Motor neuron (in vitro differentiated cells): ENCODE measurements around the gene MOB3B. TPM values are rescaled to one million over a fixed set of nuclear protein-coding genes. Genes with fewer than 3 reads are reported as not detected.
A peak's percentile ranks its signal among the peaks of the same experiment; 100 is the strongest.
"Not testable (repeated sequence)": the region's sequence is repeated elsewhere in the genome, so short reads cannot be mapped to it uniquely, and the experiment has no call there.

Experiments
- ATAC-seq, 8 experiments: fragments of 200-7000 bp; cut with Tn5 transposase; replicated peaks in 6 of 8; 2 replicates each; pipeline ENCODE4 v1.8.0; 2021; ENCODE audit warnings: mild to moderate bottlenecking in 8 of 8, moderate library complexity in 8 of 8
- H3K27ac ChIP-seq, 2 donors: fragments of 250-450 bp; sonication (Bioruptor Pico); 2 replicates each; pipeline ENCODE4 v1.9.0; 2021; ENCODE audit warnings: antibody characterized with exemption in 2 of 2, mild to moderate bottlenecking in 2 of 2, moderate library complexity in 1 of 2
- H3K4me1 ChIP-seq, 2 donors: fragments of 250-450 bp; sonication (Bioruptor Pico); replicated peaks in 1 of 2; 2 replicates each; pipeline ENCODE4 v1.6.1; 2021; ENCODE audit warnings: antibody characterized with exemption in 2 of 2, mild to moderate bottlenecking in 2 of 2, moderate library complexity in 1 of 2
- H3K4me3 ChIP-seq, 5 donors: fragments of 250-450 bp; sonication (Bioruptor Pico); 2 replicates each; pipeline ENCODE4 v1.9.0; 2021; ENCODE audit warnings: antibody characterized with exemption in 5 of 5, mild to moderate bottlenecking in 5 of 5, moderate library complexity in 4 of 5
- WGBS, 10 experiments: fragments of 450-650 bp; shearing (Covaris generic); methylation state at CpG; one replicate each; pipeline ENCODE4 v1.0.0; 2022; 5-methylcytosine and 5-hydroxymethylcytosine counted together
- in situ Hi-C, 9 experiments: fragments of 400-800 bp; cut with MboI; loops; one replicate each; pipeline ENCODE4 v1.15.0; 2021; ENCODE audit warnings: low sequenced_read_pairs in 9 of 9, low pct_unique_long_range_greater_than_20kb in 2 of 9; ENCODE audit not compliant: unreplicated experiment in 9 of 9
- total RNA-seq, 8 experiments: library from RNA; unstranded; fragments of 300-600 nt; gene quantifications; 2 replicates each; pipeline versions ENCODE4 v1.2.3 to v1.2.4, GENCODE V29; 2022

The MOB3B gene
- total RNA-seq, 8 experiments from 2014 or later: 3.7 to 13.4 (median 5.2) TPM

DNA sequence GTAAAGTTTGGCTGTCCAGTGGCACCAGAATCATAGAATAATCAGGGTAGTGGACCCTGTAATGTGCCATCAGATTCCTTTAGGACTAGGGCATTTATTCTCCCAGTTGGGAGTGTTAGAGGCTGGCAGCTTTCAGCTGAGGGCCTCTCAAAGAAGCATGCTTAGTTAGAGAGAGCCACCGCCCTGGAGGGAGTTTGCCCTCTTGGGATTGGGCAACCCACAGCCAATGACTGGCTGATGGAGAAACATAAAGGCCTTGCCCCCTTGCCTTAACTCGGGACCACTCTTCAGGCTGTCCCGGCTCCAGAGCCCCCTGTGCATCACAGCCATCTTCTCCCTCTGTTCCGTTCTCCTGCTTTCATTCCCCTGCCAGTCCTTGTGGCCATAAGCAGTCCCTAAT, 26.0 kb downstream of the MOB3B start:
- H3K4me1 ChIP-seq: peaks cover under 1 to 6% of the 10 kb centered on the region in 2 donors
- H3K4me3 ChIP-seq: no peak overlapping the region
- no peak overlapping the region for H3K27ac ChIP-seq
- in situ Hi-C loops: no loop called here
- 80 to 93% (median 90%) methylated on average over 1 to 3 of the region's 4 CpGs; no CpG with 5 or more reads in 7 of the 10 experiments for WGBS, 10 experiments
- ATAC-seq: peak in 1 of 8 experiments; percentile 49

DNA sequence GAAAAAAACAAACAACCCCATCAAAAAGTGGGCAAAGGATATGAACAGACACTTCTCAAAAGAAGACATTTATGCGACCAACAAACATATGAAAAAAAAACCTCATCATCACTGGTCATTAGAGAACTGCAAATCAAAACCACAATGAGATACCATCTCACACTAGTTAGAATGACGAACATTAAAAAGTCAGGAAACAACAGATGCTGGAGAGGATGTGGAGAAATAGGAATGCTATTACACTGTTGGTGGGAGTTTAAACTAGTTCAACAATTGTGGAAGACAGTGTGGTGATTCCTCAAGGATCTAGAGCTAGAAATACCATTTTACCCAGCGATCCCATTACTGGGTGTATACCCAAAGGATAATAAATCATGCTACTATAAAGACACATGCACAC, 28.7 kb downstream of the MOB3B start:
- in situ Hi-C loops, H3K27ac ChIP-seq, H3K4me3 ChIP-seq, ATAC-seq: not testable (repeated sequence)
- WGBS, 10 experiments: 80 to 100% (median 100%) methylated on average over 1 to 3 of the region's 3 CpGs; no CpG with 5 or more reads in 3 of the 10 experiments
- H3K4me1 ChIP-seq: peaks cover 13 to 16% of the 10 kb centered on the region in 2 donors

DNA sequence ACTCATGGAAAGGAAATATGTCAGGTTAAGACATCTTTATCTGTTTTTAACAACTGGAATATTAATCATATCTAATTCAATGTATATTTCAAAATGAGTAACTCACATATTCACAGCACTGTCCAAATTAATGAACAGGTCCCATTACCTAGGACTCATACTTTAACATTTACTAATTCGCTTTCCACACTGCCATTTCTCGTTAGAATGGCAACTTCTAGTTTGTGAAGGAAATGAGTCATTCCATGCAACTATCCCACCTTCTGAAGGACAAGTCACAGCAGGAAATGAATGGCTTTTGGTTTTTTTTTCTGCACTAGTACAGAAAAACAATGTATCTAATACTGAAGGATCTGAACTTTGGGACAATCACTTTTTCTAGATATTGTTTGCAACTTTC, 30.2 kb downstream of the MOB3B start:
- Histone ChIP-seq H3K27ac (no peak overlapping the region), H3K4me3 (no peak overlapping the region), H3K4me1 (peaks cover 14 to 20% of the 10 kb centered on the region in 2 donors)
- 6 to 80% (median 18%) methylated on average over 1 to 2 of the region's 2 CpGs; no CpG with 5 or more reads in 2 of the 10 experiments for WGBS, 10 experiments
- in situ Hi-C loops: no loop called here
- ATAC-seq: peak in 4 of 8 experiments; percentile 8 to 60 (median 32)

DNA sequence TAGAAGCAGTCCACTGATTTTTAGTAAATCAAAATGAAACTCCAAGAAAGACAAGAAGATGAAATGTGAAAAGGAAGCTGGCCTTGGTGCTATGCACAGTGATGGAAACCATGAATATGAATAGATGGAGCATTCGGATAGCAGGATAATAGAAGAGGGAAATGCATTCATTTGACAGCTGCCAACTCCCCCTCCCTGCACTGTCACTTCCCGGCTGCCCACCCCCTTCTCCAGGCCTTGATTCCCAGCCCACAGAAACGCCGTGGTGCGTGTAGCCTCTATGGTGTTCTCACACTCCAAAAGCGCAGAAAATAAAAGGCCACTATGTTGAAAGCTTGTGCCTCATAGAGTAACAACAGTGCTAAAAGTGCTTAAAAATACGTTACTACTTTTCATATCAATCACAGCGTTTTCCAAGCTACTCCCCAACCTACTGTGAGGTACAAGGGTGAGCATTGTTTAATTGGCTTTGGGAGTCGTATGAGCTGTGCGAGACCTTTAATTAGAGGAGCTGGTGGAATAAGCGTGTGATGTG, 31.7 kb downstream of the MOB3B start:
- ATAC-seq: peak in 5 of 8 experiments; percentile 73 to 97 (median 91)
- in situ Hi-C loops: no loop called here
- H3K4me1 ChIP-seq: peaks cover 14 to 20% of the 10 kb centered on the region in 2 donors
- peak overlapping the region in 3 of 5 donors; percentile 3 to 15 (median 5) for H3K4me3 ChIP-seq
- H3K27ac ChIP-seq: peak overlapping the region in 1 of 2 donors; percentile 24
- 0 to 92% (median 0%) methylated on average over 1 to 8 of the region's 11 CpGs; no CpG with 5 or more reads in 1 of the 10 experiments for WGBS, 10 experiments

DNA sequence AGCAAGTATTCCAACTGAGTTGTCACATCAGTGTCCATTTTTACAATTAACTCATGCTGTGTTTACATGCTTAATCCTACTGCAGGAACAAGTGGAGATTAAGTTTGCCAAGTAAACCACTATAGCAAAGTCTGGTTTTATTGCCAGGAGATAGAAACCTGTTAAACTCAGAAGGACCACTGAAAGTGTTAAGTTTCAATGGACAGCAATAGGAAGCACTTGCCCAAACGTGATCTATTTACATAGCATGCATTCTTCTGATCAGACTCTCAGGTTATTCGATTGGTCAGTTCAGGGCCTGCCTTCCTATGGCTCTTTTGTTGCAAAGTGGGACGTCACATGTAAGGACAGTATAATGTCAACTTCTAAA, 33.5 kb downstream of the MOB3B start:
- Histone ChIP-seq H3K27ac (no peak overlapping the region), H3K4me3 (no peak overlapping the region), H3K4me1 (peaks cover 14 to 20% of the 10 kb centered on the region in 2 donors)
- in situ Hi-C loops: no loop called here
- 0 to 80% (median 50%) methylated on average over 1 to 3 of the region's 3 CpGs; no CpG with 5 or more reads in 1 of the 10 experiments for WGBS, 10 experiments
- peak in 3 of 8 experiments; percentile 25 to 57 (median 43) for ATAC-seq

DNA sequence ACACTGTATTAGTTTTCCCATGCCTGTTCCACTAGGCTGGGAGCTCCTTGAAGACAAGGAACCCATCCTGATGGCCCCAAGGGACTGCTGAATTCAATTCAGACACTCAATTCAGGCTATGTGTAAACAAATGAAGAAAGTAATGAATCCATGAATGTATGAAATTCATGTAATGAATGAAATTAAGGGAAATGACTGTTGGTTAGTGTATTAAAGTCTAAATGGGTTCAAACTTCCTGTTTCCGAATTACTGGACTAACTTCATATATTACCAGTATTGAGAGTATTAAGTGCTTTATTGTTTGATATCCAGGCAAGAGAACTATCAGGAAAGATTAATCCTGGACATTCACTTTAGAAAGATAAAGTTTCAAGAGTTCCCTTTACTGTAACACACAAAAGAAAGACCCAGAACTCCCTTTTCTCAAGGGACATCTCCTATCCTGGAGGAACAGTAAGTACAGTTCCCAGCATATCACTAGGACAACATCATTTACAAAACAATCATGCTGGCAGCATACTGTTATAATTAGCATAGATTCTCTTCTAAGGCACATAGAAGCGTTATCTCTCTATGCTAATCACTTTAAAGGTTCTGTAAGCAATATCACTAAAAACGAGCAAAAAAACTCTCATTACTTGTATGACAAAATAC, 34.0 kb downstream of the MOB3B start:
- no peak overlapping the region for H3K27ac ChIP-seq
- H3K4me1 ChIP-seq: peaks cover 14 to 20% of the 10 kb centered on the region in 2 donors
- in situ Hi-C loops: no loop called here
- no peak overlapping the region for H3K4me3 ChIP-seq
- 20 to 90% (median 56%) methylated on average over 1 to 3 of the region's 3 CpGs; no CpG with 5 or more reads in 2 of the 10 experiments for WGBS, 10 experiments
- peak in 3 of 8 experiments; percentile 83 to 95 (median 95) for ATAC-seq

DNA sequence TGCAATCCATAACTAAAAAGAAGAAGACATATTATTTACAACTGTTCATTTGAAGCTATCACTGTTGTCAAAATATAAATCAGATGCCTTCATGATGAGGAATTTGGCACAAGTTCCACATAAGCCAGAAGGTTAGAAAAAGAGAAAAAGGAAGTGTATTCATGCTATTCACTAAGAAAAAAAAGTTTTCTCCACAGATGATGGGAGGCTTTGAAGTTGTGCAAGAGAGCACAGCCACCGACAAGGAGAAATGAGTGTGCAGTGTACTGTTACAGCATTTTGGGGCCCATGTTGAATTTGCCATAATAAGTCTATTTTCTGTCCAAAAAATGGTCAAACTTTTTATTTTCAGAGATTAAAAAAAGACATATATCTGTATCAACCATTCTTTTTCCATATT, 38.5 kb downstream of the MOB3B start:
- ATAC-seq: no peak
- Histone ChIP-seq H3K4me1 (peaks cover 8 to 18% of the 10 kb centered on the region in 2 donors), H3K4me3 (no peak overlapping the region), H3K27ac (no peak overlapping the region)
- WGBS, 10 experiments: 20 to 90% (median 83%) methylated on average over 1 of the region's 1 CpG; no CpG with 5 or more reads in 5 of the 10 experiments
- in situ Hi-C loops: no loop called here

DNA sequence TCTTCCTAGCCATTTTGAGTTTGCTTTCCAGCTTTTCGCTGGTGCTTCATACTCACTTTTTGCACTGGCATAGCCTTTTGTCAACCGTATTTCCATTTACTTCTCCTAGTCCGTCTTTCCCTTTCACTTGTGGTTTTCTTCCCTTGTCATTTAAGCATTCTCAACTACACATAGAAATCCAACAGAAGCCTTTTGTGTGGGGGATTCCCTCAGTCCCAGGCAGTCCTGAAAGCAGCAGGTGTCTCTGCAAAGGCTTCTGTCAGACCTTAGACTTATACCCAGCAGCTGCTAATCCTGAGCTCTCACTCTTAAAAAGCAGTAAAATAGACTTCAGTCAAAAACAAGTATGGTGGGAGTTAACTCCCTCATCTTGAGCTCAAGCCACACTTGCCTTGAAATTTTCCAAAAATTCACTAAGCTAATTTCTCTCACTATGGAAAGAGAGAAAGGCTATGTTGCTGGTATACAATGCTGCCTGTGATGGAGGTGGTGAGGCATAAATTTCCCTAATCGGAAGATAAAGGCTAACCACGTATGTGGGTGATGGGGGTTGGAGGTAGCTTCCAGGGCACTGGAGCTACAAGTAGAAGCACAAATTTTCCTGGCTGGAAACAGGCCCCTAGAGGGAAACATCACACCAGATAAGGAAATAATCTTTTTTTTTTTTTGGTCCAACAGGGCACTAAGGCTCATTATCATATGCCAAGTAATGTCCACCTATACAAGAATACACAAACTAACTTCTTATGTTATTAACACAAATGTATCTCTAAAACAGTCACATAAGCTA, 40.3 kb downstream of the MOB3B start:
- WGBS, 10 experiments: 0 to 90% (median 30%) methylated on average over 1 to 4 of the region's 5 CpGs
- Histone ChIP-seq H3K27ac (no peak overlapping the region), H3K4me3 (no peak overlapping the region), H3K4me1 (peaks cover 3 to 15% of the 10 kb centered on the region in 2 donors)
- peak in 3 of 8 experiments; percentile 36 to 57 (median 40) for ATAC-seq
- in situ Hi-C loops: no loop called here

DNA sequence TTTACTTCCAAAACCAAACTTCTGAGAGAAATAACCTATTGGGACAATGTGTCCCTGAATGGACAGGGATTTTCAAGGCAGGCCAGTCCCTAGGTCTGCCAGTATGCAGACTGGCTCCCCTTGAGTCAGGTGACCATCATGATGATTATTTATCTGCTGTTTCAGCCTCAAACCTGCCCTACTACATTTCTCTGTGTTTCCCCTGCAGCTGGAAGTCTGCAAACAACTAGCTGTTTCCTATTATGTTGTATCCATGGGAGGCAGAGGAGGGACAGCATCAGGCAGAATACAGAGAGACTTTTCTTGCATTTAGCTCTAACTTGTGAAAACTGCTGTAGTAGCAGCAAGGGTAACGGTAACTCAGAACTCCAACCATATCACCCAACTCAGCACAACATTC, 41.7 kb downstream of the MOB3B start:
- H3K27ac ChIP-seq: no peak overlapping the region
- ATAC-seq: peak in 1 of 8 experiments; percentile 67
- in situ Hi-C loops: no loop called here
- peaks cover 3 to 15% of the 10 kb centered on the region in 2 donors for H3K4me1 ChIP-seq
- no peak overlapping the region for H3K4me3 ChIP-seq
- 100% methylated on average over 1 of the region's 1 CpG; no CpG with 5 or more reads in 8 of the 10 experiments for WGBS, 10 experiments

DNA sequence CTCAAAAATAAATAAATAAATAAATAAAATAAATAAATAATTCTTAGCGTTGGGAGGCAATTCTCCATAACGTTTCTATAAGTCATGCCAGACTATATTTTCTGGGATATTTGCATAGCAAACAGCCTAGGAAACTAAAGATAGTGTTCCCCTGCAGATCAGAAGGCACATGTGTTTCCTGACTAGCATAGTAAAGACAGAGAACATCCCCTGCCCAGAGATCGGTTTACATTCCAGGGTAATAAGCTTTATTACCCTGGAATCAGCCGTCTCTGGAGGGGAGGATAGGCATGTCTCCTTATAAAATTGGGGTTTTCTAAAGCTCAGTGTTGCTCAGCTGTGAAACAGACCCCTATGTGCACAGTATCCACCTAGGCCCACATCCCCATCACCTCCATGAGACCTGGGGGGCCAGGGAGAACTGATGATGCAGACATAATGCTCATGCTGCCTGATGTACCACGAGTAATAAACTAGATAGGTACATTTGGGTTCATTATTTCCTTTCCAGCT, 42.4 kb downstream of the MOB3B start:
- peaks cover 3 to 15% of the 10 kb centered on the region in 2 donors for H3K4me1 ChIP-seq
- no peak overlapping the region for H3K4me3 ChIP-seq
- H3K27ac ChIP-seq: no peak overlapping the region
- in situ Hi-C loops: no loop called here
- 5 to 96% (median 52%) methylated on average over 2 to 4 of the region's 5 CpGs; no CpG with 5 or more reads in 1 of the 10 experiments for WGBS, 10 experiments
- ATAC-seq: peak in 2 of 8 experiments; percentile 49 to 76

DNA sequence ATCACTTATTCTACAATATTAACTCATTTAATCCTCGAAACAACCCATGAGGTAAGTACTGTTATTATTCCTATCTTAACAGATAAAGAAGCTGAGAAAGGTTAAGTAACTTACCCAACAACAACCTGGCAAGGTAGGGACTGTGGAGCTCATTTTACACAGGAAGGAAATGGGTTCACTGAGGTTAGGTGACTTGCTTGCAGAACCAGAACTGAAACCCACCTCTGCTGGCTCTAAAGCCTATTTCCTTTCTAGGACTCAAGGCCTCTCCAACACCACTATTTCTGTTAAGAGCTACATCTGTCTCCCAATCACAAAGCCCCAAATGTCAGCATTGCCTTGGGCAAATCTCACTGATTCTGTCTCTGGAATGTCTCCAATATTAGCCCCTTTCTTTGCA, 44.5 kb downstream of the MOB3B start:
- WGBS, 10 experiments: 50 to 100% (median 94%) methylated on average over 1 of the region's 1 CpG; no CpG with 5 or more reads in 4 of the 10 experiments
- ATAC-seq: no peak
- peaks cover 3 to 15% of the 10 kb centered on the region in 2 donors for H3K4me1 ChIP-seq
- no peak overlapping the region for H3K4me3 ChIP-seq
- in situ Hi-C loops: no loop called here
- H3K27ac ChIP-seq: no peak overlapping the region

DNA sequence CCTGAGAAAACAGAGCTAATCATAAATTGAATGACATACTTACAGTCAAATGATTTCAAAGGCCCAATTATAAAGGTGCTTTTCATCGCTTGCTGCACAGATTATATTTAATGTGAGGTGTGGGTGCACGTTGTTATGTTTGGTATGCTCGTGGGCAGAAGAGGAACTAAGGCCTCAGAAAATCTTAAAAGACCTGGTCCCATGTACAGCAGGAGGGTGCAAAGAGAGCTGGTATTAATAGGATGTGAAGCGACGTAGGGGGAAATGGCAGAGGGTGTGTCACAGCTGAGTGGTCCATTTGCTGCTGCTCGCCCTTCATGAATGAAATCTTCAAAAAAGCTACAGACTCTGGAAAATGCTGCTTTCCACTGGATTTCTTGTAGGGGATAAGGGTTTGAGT, 46.0 kb downstream of the MOB3B start:
- H3K4me3 ChIP-seq: no peak overlapping the region
- H3K27ac ChIP-seq: no peak overlapping the region
- H3K4me1 ChIP-seq: peaks cover 0 to 7% of the 10 kb centered on the region in 2 donors
- in situ Hi-C loops: no loop called here
- WGBS, 10 experiments: 72 to 100% (median 95%) methylated on average over 3 to 6 of the region's 6 CpGs; no CpG with 5 or more reads in 4 of the 10 experiments
- no peak for ATAC-seq

DNA sequence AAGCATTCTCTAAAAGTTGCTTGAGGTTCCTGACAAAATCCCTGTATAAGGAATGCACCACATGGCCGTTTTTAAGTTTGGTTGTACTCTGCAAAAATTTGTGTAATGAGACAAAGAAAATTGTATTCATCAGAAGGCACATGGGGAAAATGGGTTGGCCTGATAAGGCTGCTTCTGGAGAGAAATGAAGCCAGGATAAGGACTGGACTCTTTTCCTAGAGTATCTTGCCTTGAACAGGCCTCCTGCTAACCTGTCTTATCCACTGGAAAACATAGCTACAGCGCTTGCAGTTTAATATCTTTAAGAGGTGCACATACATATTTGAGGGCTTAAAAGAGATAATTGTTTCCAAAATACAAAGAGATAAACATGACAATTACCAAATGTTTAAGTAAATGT, 46.9 kb downstream of the MOB3B start:
- H3K4me1 ChIP-seq: peaks cover 0 to 3% of the 10 kb centered on the region in 2 donors
- H3K4me3 ChIP-seq: no peak overlapping the region
- in situ Hi-C loops: no loop called here
- WGBS, 10 experiments: 29 to 96% (median 80%) methylated on average over 1 to 2 of the region's 2 CpGs; no CpG with 5 or more reads in 3 of the 10 experiments
- no peak overlapping the region for H3K27ac ChIP-seq
- ATAC-seq: no peak
